ENCODE results near the gene FARSA. TPM values are rescaled to one million over a fixed set of nuclear protein-coding genes. Genes with fewer than 3 reads are reported as not detected.

The FARSA gene
- total RNA-seq, 3 donors from 2014 or later, result 26.1 to 53.7 (median 40.7) TPM

- H3K4me1 ChIP-seq, result no peaks in the 10 kb centered on the region
- H3K36me3 ChIP-seq, result no peaks in the 10 kb centered on the region
- peak overlapping the region in 1 of 3 donors; percentile 49 for H3K4me3 ChIP-seq
- TF ChIP-seq CTCF (IDR thresholded peaks at IDR 0.05) (no peak), POLR2A (IDR thresholded peaks at IDR 0.05) (no peak), POLR2AphosphoS5 (IDR thresholded peaks at IDR 0.05) (no peak)
- DNase-seq (ENCODE audit: low spot score in 2 of 2), result no peak
- intact Hi-C loops (cut with DNase I; ENCODE audit: low total_unique reads), result no loop called here
- no peaks in the 10 kb centered on the region for H3K9me3 ChIP-seq
- H3K27me3 ChIP-seq, result no peaks in the 10 kb centered on the region
- H3K27ac ChIP-seq, result no peak overlapping the region
Observed at GRCh38 chr19:12873891-12874745, 59.4 kb downstream of the FARSA start.

- Histone ChIP-seq H3K27ac (no peak overlapping the region), H3K4me3 (peak overlapping the region in 2 of 3 donors; percentile 49 to 58), H3K4me1 (no peaks in the 10 kb centered on the region), H3K36me3 (no peaks in the 10 kb centered on the region), H3K27me3 (no peaks in the 10 kb centered on the region), H3K9me3 (no peaks in the 10 kb centered on the region)
- intact Hi-C loops (cut with DNase I; ENCODE audit: low total_unique reads), result no loop called here
- TF ChIP-seq POLR2AphosphoS5 (IDR thresholded peaks at IDR 0.05) (no peak), POLR2A (IDR thresholded peaks at IDR 0.05) (no peak), CTCF (IDR thresholded peaks at IDR 0.05) (no peak)
- DNase-seq (ENCODE audit: low spot score in 2 of 2), result peak in 1 of 2 donors; percentile 92
Observed at GRCh38 chr19:12872941-12873890, 60.3 kb downstream of the FARSA start.

Other genes with a start within 250 kb of the FARSA start
- gene GNG14, start 245.7 kb downstream of the FARSA start, total RNA-seq, result not detected
- 10 to 100 TPM in 1 of 3 donors, 1 to 10 TPM in 2; 4.8 to 13.8 (median 8.5) TPM for gene FBXW9, start 237.1 kb downstream of the FARSA start, total RNA-seq
- gene TNPO2, start 209.8 kb downstream of the FARSA start, total RNA-seq, result 10 to 100 TPM; 46.0 to 73.0 (median 70.8) TPM
- 100 to 1,000 TPM; 319 to 409 (median 370) TPM for gene TRIR, start 199.0 kb downstream of the FARSA start, total RNA-seq
- 10 to 100 TPM; 50.8 to 64.6 (median 62.6) TPM for gene GET3, start 196.2 kb downstream of the FARSA start, total RNA-seq
- gene BEST2, start 181.9 kb downstream of the FARSA start, total RNA-seq, result not detected
- 100 to 1,000 TPM in 1 of 3 donors, 10 to 100 TPM in 2; 45.8 to 101 (median 98.6) TPM for gene HOOK2, start 158.2 kb downstream of the FARSA start, total RNA-seq
- 100 to 1,000 TPM; 108 to 581 (median 320) TPM for gene JUNB, start 142.2 kb downstream of the FARSA start, total RNA-seq
- 100 to 1,000 TPM; 150 to 199 (median 199) TPM for gene PRDX2, start 131.9 kb downstream of the FARSA start, total RNA-seq
- gene THSD8, start 131.6 kb downstream of the FARSA start, total RNA-seq, result not detected
- gene RNASEH2A, start 127.1 kb downstream of the FARSA start, total RNA-seq, result 1 to 10 TPM; 5.2 to 8.8 (median 8.5) TPM
- gene RTBDN, start 99.1 kb downstream of the FARSA start, total RNA-seq, result not detected
- gene MAST1, start 95.2 kb downstream of the FARSA start, total RNA-seq, result under 1 TPM in 1 of 3 donors, not detected in 2; 0.88 TPM
- 10 to 100 TPM; 29.8 to 61.0 (median 46.2) TPM for gene DNASE2, start 52.3 kb downstream of the FARSA start, total RNA-seq
- gene KLF1, start 46.5 kb downstream of the FARSA start, total RNA-seq, result not detected
- gene GCDH, start 42.6 kb downstream of the FARSA start, total RNA-seq, result 10 to 100 TPM; 39.2 to 72.8 (median 50.1) TPM
- under 1 TPM in 1 of 3 donors, not detected in 2; 0.44 TPM for gene SYCE2, start 14.4 kb downstream of the FARSA start, total RNA-seq
- gene CALR, start 4.9 kb upstream of the FARSA start, total RNA-seq, result 100 to 1,000 TPM; 301 to 410 (median 305) TPM
- 10 to 100 TPM; 65.9 to 84.3 (median 66.5) TPM for gene RAD23A, start 12.2 kb upstream of the FARSA start, total RNA-seq
- gene GADD45GIP1, start 23.5 kb upstream of the FARSA start, total RNA-seq, result 10 to 100 TPM; 30.3 to 44.2 (median 31.5) TPM
- not detected for gene DAND5, start 35.9 kb upstream of the FARSA start, total RNA-seq
- gene NFIX, start 61.8 kb upstream of the FARSA start, total RNA-seq, result 10 to 100 TPM; 43.6 to 53.9 (median 52.8) TPM
- gene LYL1, start 169.1 kb upstream of the FARSA start, total RNA-seq, result 10 to 100 TPM in 1 of 3 donors, 1 to 10 TPM in 2; 7.0 to 21.0 (median 9.2) TPM
- gene TRMT1, start 183.0 kb upstream of the FARSA start, total RNA-seq, result 10 to 100 TPM; 29.7 to 37.4 (median 31.7) TPM
- gene NACC1, start 184.6 kb upstream of the FARSA start, total RNA-seq, result 10 to 100 TPM in 2 of 3 donors, 1 to 10 TPM in 1; 8.5 to 20.5 (median 19.7) TPM
- 10 to 100 TPM; 74.6 to 78.3 (median 75.2) TPM for gene STX10, start 216.7 kb upstream of the FARSA start, total RNA-seq
- 100 to 1,000 TPM in 1 of 3 donors, 10 to 100 TPM in 2; 20.6 to 146 (median 79.6) TPM for gene IER2, start 216.7 kb upstream of the FARSA start, total RNA-seq